Tibial nerve (tissue), 4 donors: ENCODE measurements around the gene CRYL1. TPM values are rescaled to one million over a fixed set of nuclear protein-coding genes. Genes with fewer than 3 reads are reported as not detected.
A peak's percentile ranks its signal among the peaks of the same experiment; 100 is the strongest.

Experiments used
- DNase-seq, 2 donors: peaks; one replicate each; pipeline ENCODE4 v3.0.0-alpha.2; 2019; ENCODE audit warnings: low spot score in 2 of 2
- H3K27ac ChIP-seq, 4 donors: fragments of 200-600 bp; sonication (generic) in 3 of 4; one replicate each; pipeline ENCODE4 v1.5.1; 2017 to 2019; ENCODE audit warnings: mild to moderate bottlenecking in 1 of 4
- H3K27me3 ChIP-seq, 2 donors: fragments of 200-600 bp; sonication (generic) in 1 of 2; one replicate each; pipeline versions ENCODE4 v1.5.1 to v1.6.0; 2017 to 2019
- H3K36me3 ChIP-seq, 3 donors: fragments of 200-600 bp; sonication (generic); one replicate each; pipeline ENCODE4 v1.5.1; 2018 to 2019
- H3K4me1 ChIP-seq, 4 donors: fragments of 200-600 bp; sonication (generic) in 3 of 4; one replicate each; pipeline ENCODE4 v1.5.1; 2017 to 2019
- H3K4me3 ChIP-seq, 4 donors: fragments of 200-600 bp; sonication (generic) in 3 of 4; one replicate each; pipeline ENCODE4 v1.5.1; 2017 to 2019; ENCODE audit warnings: mild to moderate bottlenecking in 1 of 4, moderate library complexity in 1 of 4
- H3K9me3 ChIP-seq, 4 donors: fragments of 200-600 bp; sonication (generic) in 3 of 4; one replicate each; pipeline ENCODE4 v1.5.1; 2017 to 2019
- EP300 ChIP-seq, 2 donors: sonication (generic); formaldehyde crosslinking; IDR thresholded peaks; one replicate each; pipeline ENCODE4 v1.6.1; 2017; ENCODE audit warnings: antibody characterized with exemption in 2 of 2, mild to moderate bottlenecking in 1 of 2
- POLR2A ChIP-seq, 2 donors: fragments of 450-650 bp; IDR thresholded peaks; one replicate each; pipeline ENCODE4 v1.6.1; 2017; ENCODE audit warnings: antibody characterized with exemption in 2 of 2, mild to moderate bottlenecking in 2 of 2, moderate library complexity in 2 of 2
- WGBS, 2 donors: methylation state at CpG; one replicate each; pipeline ENCODE4 v1.1.5; 2018; 5-methylcytosine and 5-hydroxymethylcytosine counted together
- total RNA-seq, 4 donors: library from RNA; depleted of rRNA; stranded (reverse); fragments of >200 nt; gene quantifications; one replicate each; pipeline ENCODE4 v1.1.0, GENCODE V29; 2016
- TF ChIP-seq, protein P1 (sequence below), 5 experiments: fragments of 200-600 bp in 3 of 5; fragments of 450-650 bp in 2 of 5; sonication (generic) in 3 of 5; IDR thresholded peaks; one replicate each; pipeline ENCODE4 v1.5.1; 2016 to 2019; ENCODE audit warnings: antibody characterized with exemption in 5 of 5, mild to moderate bottlenecking in 3 of 5, moderate library complexity in 2 of 5

CRYL1 gene
- total RNA-seq, 4 donors from 2014 or later: 33.9 to 60.5 (median 49.5) TPM

DNA sequence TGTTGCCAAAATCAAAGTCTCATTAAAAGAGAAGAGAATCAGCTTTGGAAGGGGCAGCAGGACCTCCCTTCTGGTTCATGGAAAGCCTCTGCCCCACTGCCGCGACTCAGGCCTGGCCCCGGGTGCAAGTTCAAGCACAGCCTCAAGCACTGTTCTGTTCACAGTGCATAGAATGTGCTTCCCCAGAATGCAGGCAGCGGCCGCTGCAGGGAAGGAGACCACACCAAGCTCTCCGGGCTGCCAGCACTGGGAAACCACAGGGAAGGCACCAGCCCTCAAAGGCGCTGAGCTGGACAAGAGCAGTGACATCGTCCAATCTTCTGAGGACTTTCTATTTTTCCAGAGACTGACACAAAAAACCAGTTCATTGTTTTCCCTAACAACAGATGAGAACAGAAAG is 55.5 kb downstream of the CRYL1 start:
- TF ChIP-seq POLR2A (IDR thresholded peaks at IDR 0.05) (no peak), EP300 (IDR thresholded peaks at IDR 0.05) (no peak)
- TF ChIP-seq, protein P1, sequence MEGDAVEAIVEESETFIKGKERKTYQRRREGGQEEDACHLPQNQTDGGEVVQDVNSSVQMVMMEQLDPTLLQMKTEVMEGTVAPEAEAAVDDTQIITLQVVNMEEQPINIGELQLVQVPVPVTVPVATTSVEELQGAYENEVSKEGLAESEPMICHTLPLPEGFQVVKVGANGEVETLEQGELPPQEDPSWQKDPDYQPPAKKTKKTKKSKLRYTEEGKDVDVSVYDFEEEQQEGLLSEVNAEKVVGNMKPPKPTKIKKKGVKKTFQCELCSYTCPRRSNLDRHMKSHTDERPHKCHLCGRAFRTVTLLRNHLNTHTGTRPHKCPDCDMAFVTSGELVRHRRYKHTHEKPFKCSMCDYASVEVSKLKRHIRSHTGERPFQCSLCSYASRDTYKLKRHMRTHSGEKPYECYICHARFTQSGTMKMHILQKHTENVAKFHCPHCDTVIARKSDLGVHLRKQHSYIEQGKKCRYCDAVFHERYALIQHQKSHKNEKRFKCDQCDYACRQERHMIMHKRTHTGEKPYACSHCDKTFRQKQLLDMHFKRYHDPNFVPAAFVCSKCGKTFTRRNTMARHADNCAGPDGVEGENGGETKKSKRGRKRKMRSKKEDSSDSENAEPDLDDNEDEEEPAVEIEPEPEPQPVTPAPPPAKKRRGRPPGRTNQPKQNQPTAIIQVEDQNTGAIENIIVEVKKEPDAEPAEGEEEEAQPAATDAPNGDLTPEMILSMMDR (IDR thresholded peaks at IDR 0.05): no peak
- peak overlapping the region in 1 of 4 donors; percentile 17 for H3K27ac ChIP-seq
- H3K4me1 ChIP-seq: peaks cover 0 to 13% (median 5%) of the 10 kb centered on the region in 4 donors
- H3K36me3 ChIP-seq: peaks cover 0 to 40% (median 0%) of the 10 kb centered on the region in 3 donors
- no peaks in the 10 kb centered on the region for H3K9me3 ChIP-seq
- WGBS, 2 donors: 76 to 81% methylated on average over 5 to 8 of the region's 8 CpGs
- H3K4me3 ChIP-seq: no peak overlapping the region
- no peaks in the 10 kb centered on the region for H3K27me3 ChIP-seq
- DNase-seq: no peak

DNA sequence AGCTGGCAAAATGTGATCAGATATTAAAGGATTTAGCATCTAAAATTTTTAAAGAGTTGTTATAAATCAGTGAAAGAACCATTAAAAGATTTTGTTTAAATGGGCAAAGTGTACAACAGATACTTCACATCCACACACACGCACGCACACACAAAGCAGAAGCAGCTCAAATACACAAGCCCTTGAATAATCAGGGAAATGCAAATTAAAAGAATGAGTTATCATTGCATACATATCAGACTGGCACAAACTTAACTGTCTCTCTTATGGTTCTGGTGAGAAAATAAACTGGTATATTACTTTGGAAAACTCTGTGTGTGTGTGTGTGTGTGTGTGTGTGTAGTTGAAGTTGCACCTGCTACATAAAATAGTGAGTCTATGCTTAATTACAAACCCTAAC is 59.3 kb downstream of the CRYL1 start:
- TF ChIP-seq POLR2A (IDR thresholded peaks at IDR 0.05) (no peak), EP300 (IDR thresholded peaks at IDR 0.05) (no peak)
- TF ChIP-seq, protein P1 (IDR thresholded peaks at IDR 0.05): no peak
- no peak overlapping the region for H3K4me3 ChIP-seq
- 87 to 88% methylated on average over 2 of the region's 2 CpGs for WGBS, 2 donors

DNA sequence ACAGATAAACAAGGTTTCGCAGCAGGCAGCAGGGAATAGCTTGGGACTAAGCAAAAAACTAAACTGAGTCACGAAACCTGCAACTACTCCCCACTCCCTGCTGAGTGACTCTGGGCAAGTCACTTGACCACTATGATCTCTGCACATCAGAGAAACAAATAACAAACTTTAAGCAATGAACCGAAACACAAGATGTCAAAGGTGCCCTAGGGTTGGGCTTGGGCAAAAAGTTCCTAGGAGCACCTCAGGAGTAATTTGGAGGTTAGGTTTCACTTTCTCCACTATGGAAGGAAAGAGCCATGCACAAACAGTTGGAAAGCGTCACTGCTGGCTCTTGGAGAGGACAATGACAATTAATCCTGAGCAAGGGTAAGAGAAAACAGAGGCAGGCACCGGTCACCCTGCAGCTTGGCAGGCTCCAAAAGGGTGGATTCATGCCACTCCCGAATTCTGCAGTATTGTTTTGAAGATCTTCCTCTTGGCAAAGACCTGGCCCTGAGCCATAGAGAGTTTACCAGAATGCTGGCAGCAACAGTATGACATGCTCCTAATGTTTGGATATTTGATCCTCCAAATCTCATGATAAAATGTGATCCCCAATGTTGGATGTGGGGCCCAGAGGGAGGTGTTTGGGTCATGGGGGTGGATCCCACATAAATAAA is 60.3 kb downstream of the CRYL1 start:
- no peaks in the 10 kb centered on the region for H3K27me3 ChIP-seq
- peaks cover 0 to 28% (median 6%) of the 10 kb centered on the region in 4 donors for H3K4me1 ChIP-seq
- H3K36me3 ChIP-seq: peaks cover 0 to 9% (median 0%) of the 10 kb centered on the region in 3 donors
- TF ChIP-seq POLR2A (IDR thresholded peaks at IDR 0.05) (no peak), EP300 (IDR thresholded peaks at IDR 0.05) (no peak)
- TF ChIP-seq, protein P1 (IDR thresholded peaks at IDR 0.05): no peak
- WGBS, 2 donors: 29 to 43% methylated on average over 6 of the region's 6 CpGs
- H3K9me3 ChIP-seq: no peaks in the 10 kb centered on the region
- peak overlapping the region in 1 of 4 donors; percentile 14 for H3K4me3 ChIP-seq
- H3K27ac ChIP-seq: peak overlapping the region in 2 of 4 donors; percentile 25 to 62
- DNase-seq: no peak

More for the DNA sequence above, 59.3 kb downstream of the CRYL1 start:
- H3K27ac ChIP-seq: peak overlapping the region in 1 of 4 donors; percentile 62
- DNase-seq: no peak
- H3K27me3 ChIP-seq: no peaks in the 10 kb centered on the region
- peaks cover 0 to 13% (median 0%) of the 10 kb centered on the region in 3 donors for H3K36me3 ChIP-seq
- H3K4me1 ChIP-seq: peaks cover 0 to 28% (median 6%) of the 10 kb centered on the region in 4 donors
- no peaks in the 10 kb centered on the region for H3K9me3 ChIP-seq

DNA sequence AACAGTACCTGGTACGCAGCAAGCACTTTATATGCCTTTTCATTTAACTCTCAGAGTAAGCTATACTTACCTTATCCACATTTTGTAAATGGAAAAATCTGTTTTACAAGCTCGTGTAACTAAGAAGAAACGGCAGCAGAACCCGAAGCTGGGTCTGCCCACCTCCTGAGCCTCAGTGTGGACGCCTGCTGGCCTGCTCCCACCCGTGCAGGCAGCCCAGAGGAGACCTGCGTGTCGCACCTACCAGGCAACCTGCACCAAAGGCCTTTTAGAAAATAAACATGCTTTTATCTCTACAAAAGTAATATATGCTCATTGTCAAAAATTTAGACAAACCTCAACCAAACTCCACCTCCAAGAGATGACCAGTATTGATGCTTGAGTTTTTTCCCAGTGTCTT is 62.7 kb downstream of the CRYL1 start:
- TF ChIP-seq EP300 (IDR thresholded peaks at IDR 0.05) (no peak), POLR2A (IDR thresholded peaks at IDR 0.05) (no peak)
- TF ChIP-seq, protein P1 (IDR thresholded peaks at IDR 0.05): no peak
- H3K4me3 ChIP-seq: no peak overlapping the region
- no peaks in the 10 kb centered on the region for H3K27me3 ChIP-seq
- 81% methylated on average over 8 of the region's 8 CpGs for WGBS, 2 donors
- H3K4me1 ChIP-seq: peaks cover 0 to 28% (median 6%) of the 10 kb centered on the region in 4 donors
- no peak overlapping the region for H3K27ac ChIP-seq
- DNase-seq: no peak
- H3K9me3 ChIP-seq: no peaks in the 10 kb centered on the region
- H3K36me3 ChIP-seq: no peaks in the 10 kb centered on the region

DNA sequence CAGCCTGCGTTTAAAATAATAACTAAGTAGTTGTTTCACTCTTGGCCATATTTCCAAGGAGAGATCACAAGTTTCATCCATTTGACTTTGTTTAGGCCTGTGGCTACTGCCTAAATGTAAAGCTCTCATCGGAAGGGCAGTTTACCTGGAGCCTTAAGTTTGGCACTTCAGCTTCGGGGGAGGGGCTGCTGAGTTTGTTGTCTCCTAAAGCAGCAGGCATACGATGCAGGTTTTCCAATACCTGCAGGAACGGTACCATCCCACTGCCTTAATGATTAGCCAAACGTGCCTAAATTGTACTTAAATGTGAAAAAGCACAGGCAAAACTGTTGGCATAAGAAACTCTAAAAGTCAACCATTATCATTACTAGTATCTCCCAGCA is 63.1 kb downstream of the CRYL1 start:
- Histone ChIP-seq H3K4me3 (no peak overlapping the region), H3K27me3 (no peaks in the 10 kb centered on the region), H3K4me1 (peaks cover 0 to 28% (median 6%) of the 10 kb centered on the region in 4 donors), H3K9me3 (no peaks in the 10 kb centered on the region), H3K36me3 (no peaks in the 10 kb centered on the region), H3K27ac (peak overlapping the region in 1 of 4 donors; percentile 35)
- no peak for DNase-seq
- TF ChIP-seq, protein P1 (IDR thresholded peaks at IDR 0.05): no peak
- no peak for TF ChIP-seq EP300 (IDR thresholded peaks at IDR 0.05)
- TF ChIP-seq POLR2A (IDR thresholded peaks at IDR 0.05): no peak
- WGBS, 2 donors: 61 to 62% methylated on average over 6 of the region's 6 CpGs
